ENCODE data around the gene NEK2. TPM values are rescaled to one million over a fixed set of nuclear protein-coding genes. Genes with fewer than 3 reads are reported as not detected.

The NEK2 gene
- total and polyA plus RNA-seq, 5 donors from 2014 or later = 0.81 to 1.5 (median 1.5) TPM

GRCh38 chr1:211713231-211713630, 37.8 kb upstream of the NEK2 start:
- no peak for DNase-seq
- Mint-ChIP-seq H3K27me3 (no peaks in the 10 kb centered on the region), H3K4me3 (no peak overlapping the region), H3K36me3 (no peaks in the 10 kb centered on the region), H3K4me1 (no peaks in the 10 kb centered on the region), H3K9me3 (peaks cover 0 to 2% (median 0%) of the 10 kb centered on the region in 7 donors), H3K27ac (no peak overlapping the region)
- H3K27me3 ChIP-seq (ENCODE audit: control insufficient read depth, insufficient read depth, low read length) = no peaks in the 10 kb centered on the region
- no peaks in the 10 kb centered on the region for H3K4me1 ChIP-seq (ENCODE audit: control insufficient read depth, insufficient read depth, low read length, poor library complexity, severe bottlenecking)
- H3K9me3 ChIP-seq (ENCODE audit: control insufficient read depth in 2 of 2, low read length in 2 of 2) = no peaks in the 10 kb centered on the region
- no peak overlapping the region for H3K27ac ChIP-seq (ENCODE audit: insufficient read depth, low read length, poor library complexity, severe bottlenecking)
- ATAC-seq (ENCODE audit: low read depth in 2 of 2) = no peak
- no peak overlapping the region for H3K4me3 ChIP-seq (ENCODE audit: low read depth, low read length)
- H3K36me3 ChIP-seq (ENCODE audit: control insufficient read depth, insufficient read depth, low read length) = no peaks in the 10 kb centered on the region

- Mint-ChIP-seq H3K9me3 (no peaks in the 10 kb centered on the region), H3K4me3 (no peak overlapping the region), H3K4me1 (no peaks in the 10 kb centered on the region), H3K27me3 (no peaks in the 10 kb centered on the region), H3K27ac (no peak overlapping the region), H3K36me3 (no peaks in the 10 kb centered on the region)
- no peak overlapping the region for H3K4me3 ChIP-seq (ENCODE audit: low read depth, low read length)
- DNase-seq = no peak
- no peak for ATAC-seq (ENCODE audit: low read depth in 2 of 2)
- no peaks in the 10 kb centered on the region for H3K27me3 ChIP-seq (ENCODE audit: control insufficient read depth, insufficient read depth, low read length)
- H3K36me3 ChIP-seq (ENCODE audit: control insufficient read depth, insufficient read depth, low read length) = no peaks in the 10 kb centered on the region
- no peaks in the 10 kb centered on the region for H3K9me3 ChIP-seq (ENCODE audit: control insufficient read depth in 2 of 2, low read length in 2 of 2)
- H3K27ac ChIP-seq (ENCODE audit: insufficient read depth, low read length, poor library complexity, severe bottlenecking) = no peak overlapping the region
- H3K4me1 ChIP-seq (ENCODE audit: control insufficient read depth, insufficient read depth, low read length, poor library complexity, severe bottlenecking) = no peaks in the 10 kb centered on the region
These were observed 35.9 kb upstream of the NEK2 start for GRCh38 chr1:211711315-211711705.

DNA sequence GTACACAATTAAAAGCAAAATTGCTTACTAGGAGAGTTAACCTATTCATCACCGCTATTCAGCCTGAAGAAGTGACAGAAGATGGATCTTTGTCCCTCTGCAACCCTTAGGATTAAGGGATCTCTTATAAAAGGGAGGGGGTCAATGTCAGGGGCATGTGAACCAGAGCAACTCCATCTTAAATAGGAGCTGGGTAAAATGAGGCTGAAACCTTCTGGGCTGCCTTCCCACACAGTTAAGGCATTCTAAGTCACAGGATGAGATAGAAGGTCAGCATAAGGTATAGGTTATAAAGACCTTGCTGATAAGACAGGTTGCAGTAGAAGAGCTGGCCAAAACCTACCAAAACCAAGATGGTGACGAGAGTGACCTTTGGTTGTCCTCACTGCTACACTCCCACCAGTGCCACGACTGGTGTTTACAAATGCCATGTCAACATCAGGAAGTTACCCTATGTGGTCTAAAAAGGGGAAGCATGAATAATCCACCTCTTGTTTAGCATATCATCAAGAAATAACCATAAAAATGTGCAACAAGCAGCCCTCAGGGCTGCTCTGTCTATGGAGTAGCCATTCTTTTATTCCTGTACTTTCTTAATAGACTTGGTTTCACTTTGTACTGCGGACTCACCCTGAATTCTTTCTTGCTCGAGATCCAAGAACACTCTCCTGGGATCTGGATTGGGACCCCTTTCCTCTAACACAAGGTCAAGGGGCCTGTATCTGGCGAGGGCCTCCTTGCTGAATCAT, 35.3 kb upstream of the NEK2 start:
- Mint-ChIP-seq H3K4me1 (no peaks in the 10 kb centered on the region), H3K27ac (no peak overlapping the region), H3K36me3 (no peaks in the 10 kb centered on the region), H3K4me3 (no peak overlapping the region), H3K9me3 (no peaks in the 10 kb centered on the region), H3K27me3 (no peaks in the 10 kb centered on the region)
- DNase-seq = no peak
- H3K27ac ChIP-seq (ENCODE audit: insufficient read depth, low read length, poor library complexity, severe bottlenecking) = no peak overlapping the region
- no peaks in the 10 kb centered on the region for H3K4me1 ChIP-seq (ENCODE audit: control insufficient read depth, insufficient read depth, low read length, poor library complexity, severe bottlenecking)
- no peak for ATAC-seq (ENCODE audit: low read depth in 2 of 2)
- no peaks in the 10 kb centered on the region for H3K9me3 ChIP-seq (ENCODE audit: control insufficient read depth in 2 of 2, low read length in 2 of 2)
- H3K36me3 ChIP-seq (ENCODE audit: control insufficient read depth, insufficient read depth, low read length) = no peaks in the 10 kb centered on the region
- no peak overlapping the region for H3K4me3 ChIP-seq (ENCODE audit: low read depth, low read length)
- H3K27me3 ChIP-seq (ENCODE audit: control insufficient read depth, insufficient read depth, low read length) = no peaks in the 10 kb centered on the region

DNA sequence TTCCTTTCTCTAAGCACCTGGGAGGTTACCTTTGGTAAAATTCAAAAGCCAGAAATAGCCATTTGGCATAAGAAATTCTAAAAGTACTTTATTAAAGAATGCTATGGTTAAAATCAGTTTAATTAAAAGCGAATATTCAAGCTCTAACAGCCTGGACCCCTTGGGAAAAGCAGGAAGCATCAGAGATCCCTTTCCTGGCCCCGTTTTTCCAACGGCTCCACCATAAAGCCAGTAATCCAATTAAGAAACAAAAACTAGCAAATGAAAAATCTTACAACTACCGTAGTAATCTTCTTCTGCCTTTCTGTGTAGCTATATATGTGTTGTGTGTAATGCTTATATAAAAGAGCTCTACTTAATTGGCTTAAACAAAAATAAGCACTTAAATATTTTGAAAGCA, 33.5 kb upstream of the NEK2 start:
- H3K27ac ChIP-seq (ENCODE audit: insufficient read depth, low read length, poor library complexity, severe bottlenecking) = no peak overlapping the region
- Mint-ChIP-seq H3K27ac (no peak overlapping the region), H3K4me1 (no peaks in the 10 kb centered on the region), H3K27me3 (no peaks in the 10 kb centered on the region), H3K36me3 (no peaks in the 10 kb centered on the region), H3K4me3 (no peak overlapping the region), H3K9me3 (no peaks in the 10 kb centered on the region)
- H3K27me3 ChIP-seq (ENCODE audit: control insufficient read depth, insufficient read depth, low read length) = no peaks in the 10 kb centered on the region
- no peaks in the 10 kb centered on the region for H3K4me1 ChIP-seq (ENCODE audit: control insufficient read depth, insufficient read depth, low read length, poor library complexity, severe bottlenecking)
- no peak for DNase-seq
- H3K36me3 ChIP-seq (ENCODE audit: control insufficient read depth, insufficient read depth, low read length) = no peaks in the 10 kb centered on the region
- ATAC-seq (ENCODE audit: low read depth in 2 of 2) = no peak
- H3K9me3 ChIP-seq (ENCODE audit: control insufficient read depth in 2 of 2, low read length in 2 of 2) = no peaks in the 10 kb centered on the region
- H3K4me3 ChIP-seq (ENCODE audit: low read depth, low read length) = no peak overlapping the region

DNA sequence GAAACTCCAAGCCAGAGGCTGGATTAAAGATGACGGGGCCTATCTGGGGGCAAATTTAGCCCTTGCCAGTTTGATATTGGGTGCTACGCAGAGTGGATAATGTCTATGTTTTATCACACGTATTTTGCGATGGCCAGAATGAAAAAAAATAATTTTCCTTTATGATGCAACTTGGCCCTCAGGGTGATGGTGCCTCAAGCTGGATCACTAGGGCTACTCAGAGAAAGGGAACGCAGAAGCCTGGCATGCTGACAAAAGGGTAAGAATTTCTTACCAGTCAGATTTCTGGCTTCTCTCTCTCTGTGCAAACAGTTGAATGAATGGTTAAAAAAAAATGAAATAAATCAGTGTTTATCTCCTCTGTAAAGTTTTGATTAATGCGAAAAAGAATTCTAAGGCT, 32.6 kb upstream of the NEK2 start:
- no peak for ATAC-seq (ENCODE audit: low read depth in 2 of 2)
- no peak for DNase-seq
- Mint-ChIP-seq H3K4me1 (no peaks in the 10 kb centered on the region), H3K27ac (no peak overlapping the region), H3K4me3 (no peak overlapping the region), H3K36me3 (no peaks in the 10 kb centered on the region), H3K9me3 (no peaks in the 10 kb centered on the region), H3K27me3 (no peaks in the 10 kb centered on the region)
- Histone ChIP-seq H3K27ac (ENCODE audit: insufficient read depth, low read length, poor library complexity, severe bottlenecking) (no peak overlapping the region), H3K4me3 (ENCODE audit: low read depth, low read length) (no peak overlapping the region), H3K27me3 (ENCODE audit: control insufficient read depth, insufficient read depth, low read length) (no peaks in the 10 kb centered on the region), H3K9me3 (ENCODE audit: control insufficient read depth in 2 of 2, low read length in 2 of 2) (no peaks in the 10 kb centered on the region), H3K4me1 (ENCODE audit: control insufficient read depth, insufficient read depth, low read length, poor library complexity, severe bottlenecking) (no peaks in the 10 kb centered on the region), H3K36me3 (ENCODE audit: control insufficient read depth, insufficient read depth, low read length) (no peaks in the 10 kb centered on the region)

DNA sequence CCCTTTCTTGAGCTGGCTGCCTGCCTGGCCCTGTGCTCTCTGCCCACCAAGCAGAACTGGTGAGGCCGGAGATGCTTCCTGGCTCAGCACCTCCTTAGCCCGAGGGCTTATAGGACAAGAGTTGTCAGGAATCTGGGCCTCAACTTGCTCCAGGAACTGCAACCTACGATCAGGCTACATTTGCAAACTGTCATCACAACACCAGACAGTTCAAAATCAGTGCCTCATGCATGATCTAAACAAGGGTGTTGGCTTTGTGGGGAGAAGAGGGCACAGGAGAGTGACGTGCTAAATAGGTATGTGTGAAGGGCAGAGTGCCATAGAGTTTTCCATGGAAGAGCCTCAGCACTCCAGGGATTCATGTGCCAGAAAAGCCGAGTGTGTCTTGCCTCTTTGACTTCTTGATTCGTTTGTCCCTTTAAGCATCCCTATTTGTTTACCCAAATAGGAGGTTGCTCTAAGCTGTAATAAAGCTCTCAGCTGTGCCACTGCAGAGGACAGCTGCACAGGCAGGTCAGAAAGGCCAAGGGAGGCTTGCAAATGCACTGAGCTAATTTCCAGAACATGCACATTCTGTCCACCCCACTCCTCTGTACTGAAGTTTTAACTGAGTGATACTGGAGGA, 30.2 kb upstream of the NEK2 start:
- H3K27me3 Mint-ChIP-seq = peaks cover 2% of the 10 kb centered on the region
- no peaks in the 10 kb centered on the region for H3K9me3 Mint-ChIP-seq

DNA sequence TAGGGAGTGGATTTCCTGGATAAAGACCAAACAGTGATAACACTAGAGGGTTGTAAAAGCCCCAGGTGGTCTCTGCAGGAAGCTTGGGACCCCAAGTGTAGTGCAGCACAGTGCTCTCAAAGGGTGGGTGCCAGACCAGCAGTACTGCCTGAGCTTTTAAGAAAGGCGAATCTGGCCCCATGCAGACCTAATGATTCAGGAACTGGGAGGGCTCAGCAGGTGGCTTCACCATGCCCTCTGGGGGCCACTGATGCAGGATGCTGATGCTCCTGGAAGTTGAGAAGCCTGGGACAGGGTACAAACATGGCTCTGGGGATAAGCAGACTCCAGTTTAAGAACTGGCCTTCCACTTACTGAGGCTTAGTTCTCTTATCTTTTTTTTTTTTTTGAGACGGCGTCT, 29.1 kb upstream of the NEK2 start:
- H3K27me3 ChIP-seq (ENCODE audit: control insufficient read depth, insufficient read depth, low read length) = no peaks in the 10 kb centered on the region
- DNase-seq (no peak), ATAC-seq (ENCODE audit: low read depth in 2 of 2) (no peak)
- H3K27ac ChIP-seq (ENCODE audit: insufficient read depth, low read length, poor library complexity, severe bottlenecking) = no peak overlapping the region
- no peaks in the 10 kb centered on the region for H3K36me3 ChIP-seq (ENCODE audit: control insufficient read depth, insufficient read depth, low read length)
- peaks cover 5% of the 10 kb centered on the region for H3K27me3 Mint-ChIP-seq
- no peaks in the 10 kb centered on the region for H3K4me1 Mint-ChIP-seq
- H3K27ac Mint-ChIP-seq = no peak overlapping the region
- no peak overlapping the region for H3K4me3 Mint-ChIP-seq
- no peak overlapping the region for H3K4me3 ChIP-seq (ENCODE audit: low read depth, low read length)
- H3K9me3 ChIP-seq (ENCODE audit: control insufficient read depth in 2 of 2, low read length in 2 of 2) = no peaks in the 10 kb centered on the region
- no peaks in the 10 kb centered on the region for H3K36me3 Mint-ChIP-seq
- no peaks in the 10 kb centered on the region for H3K9me3 Mint-ChIP-seq
- no peaks in the 10 kb centered on the region for H3K4me1 ChIP-seq (ENCODE audit: control insufficient read depth, insufficient read depth, low read length, poor library complexity, severe bottlenecking)

More for the DNA sequence above, 30.2 kb upstream of the NEK2 start:
- Histone ChIP-seq H3K9me3 (ENCODE audit: control insufficient read depth in 2 of 2, low read length in 2 of 2) (no peaks in the 10 kb centered on the region), H3K4me3 (ENCODE audit: low read depth, low read length) (no peak overlapping the region), H3K4me1 (ENCODE audit: control insufficient read depth, insufficient read depth, low read length, poor library complexity, severe bottlenecking) (no peaks in the 10 kb centered on the region), H3K36me3 (ENCODE audit: control insufficient read depth, insufficient read depth, low read length) (no peaks in the 10 kb centered on the region), H3K27ac (ENCODE audit: insufficient read depth, low read length, poor library complexity, severe bottlenecking) (no peak overlapping the region), H3K27me3 (ENCODE audit: control insufficient read depth, insufficient read depth, low read length) (no peaks in the 10 kb centered on the region)
- Mint-ChIP-seq H3K4me3 (no peak overlapping the region), H3K36me3 (no peaks in the 10 kb centered on the region), H3K27ac (no peak overlapping the region), H3K4me1 (no peaks in the 10 kb centered on the region)
- ATAC-seq (ENCODE audit: low read depth in 2 of 2) = no peak
- DNase-seq = no peak

Data from CD4-positive, CD25-positive, alpha-beta regulatory T cell (primary cell).